Dedifferentiated amniotic fluid mesenchymal stem cell (primary cell): ENCODE measurements around the gene DUSP12.
"Not testable (repeated sequence)": the region's sequence is repeated elsewhere in the genome, so short reads cannot be mapped to it uniquely, and the experiment has no call there.

Experiments used
- DNase-seq: peaks from one replicate; pipeline ENCODE4 v3.0.0-alpha.2; 2016; ENCODE audit errors: extremely low spot score

DUSP12 gene, protein sequence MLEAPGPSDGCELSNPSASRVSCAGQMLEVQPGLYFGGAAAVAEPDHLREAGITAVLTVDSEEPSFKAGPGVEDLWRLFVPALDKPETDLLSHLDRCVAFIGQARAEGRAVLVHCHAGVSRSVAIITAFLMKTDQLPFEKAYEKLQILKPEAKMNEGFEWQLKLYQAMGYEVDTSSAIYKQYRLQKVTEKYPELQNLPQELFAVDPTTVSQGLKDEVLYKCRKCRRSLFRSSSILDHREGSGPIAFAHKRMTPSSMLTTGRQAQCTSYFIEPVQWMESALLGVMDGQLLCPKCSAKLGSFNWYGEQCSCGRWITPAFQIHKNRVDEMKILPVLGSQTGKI

DNA sequence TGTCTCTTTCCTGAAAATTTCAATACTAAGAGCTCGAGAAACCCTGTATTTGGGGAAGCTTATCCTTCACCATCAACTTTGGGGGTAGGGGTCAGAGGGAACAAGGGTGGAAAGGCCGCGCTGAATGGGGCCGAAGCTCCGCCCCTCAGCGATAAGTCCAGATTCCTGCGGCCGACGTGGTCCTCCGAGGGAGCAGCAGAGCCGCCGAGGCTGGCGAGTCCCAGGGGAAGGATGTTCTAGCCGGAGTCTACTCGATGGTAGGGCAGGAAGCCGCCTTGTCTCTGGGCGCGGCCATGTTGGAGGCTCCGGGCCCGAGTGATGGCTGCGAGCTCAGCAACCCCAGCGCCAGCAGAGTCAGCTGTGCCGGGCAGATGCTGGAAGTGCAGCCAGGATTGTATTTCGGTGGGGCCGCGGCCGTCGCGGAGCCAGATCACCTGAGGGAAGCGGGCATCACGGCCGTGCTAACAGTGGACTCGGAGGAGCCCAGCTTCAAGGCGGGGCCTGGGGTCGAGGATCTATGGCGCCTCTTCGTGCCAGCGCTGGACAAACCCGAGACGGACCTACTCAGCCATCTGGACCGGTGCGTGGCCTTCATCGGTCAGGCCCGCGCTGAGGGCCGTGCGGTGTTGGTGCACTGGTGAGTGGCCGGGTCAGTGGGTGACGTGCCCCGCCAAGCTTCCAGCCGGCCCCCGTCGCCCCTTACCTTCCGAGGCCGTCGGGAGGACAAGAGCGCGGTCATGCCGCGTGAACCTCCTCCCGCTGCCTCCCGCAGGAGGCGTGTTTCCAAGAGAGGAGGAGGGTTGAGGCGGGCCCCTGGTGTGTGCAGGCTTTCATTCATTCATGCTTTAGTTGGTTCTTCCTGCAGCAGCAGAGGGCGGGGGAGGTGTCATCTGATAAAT, at the start of gene DUSP12:
Gene DUSP12 (plus strand): TSS at position 278 of the 899 bp plus-strand sequence. CDS start 16 bp downstream, at position 294.
- peak; percentile 95 for DNase-seq

DNA sequence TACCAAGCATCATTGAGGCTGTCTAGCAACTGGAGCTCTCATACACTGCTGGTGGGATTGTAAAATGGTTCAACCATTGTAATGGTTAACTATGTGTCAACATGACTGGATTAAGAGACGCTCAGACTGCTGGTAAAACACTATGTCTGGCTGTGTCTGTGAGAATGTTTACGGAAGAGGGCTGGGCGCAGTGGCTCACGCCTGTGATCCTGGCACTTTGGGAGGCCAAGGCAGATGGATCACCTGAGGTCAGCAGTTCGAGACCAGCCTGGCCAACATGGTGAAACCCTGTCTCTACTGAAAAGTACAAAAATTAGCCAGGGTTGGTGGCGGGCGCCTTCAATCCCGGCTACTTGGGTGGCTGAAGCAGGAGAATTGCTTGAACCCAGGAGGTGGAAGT, 47.3 kb upstream of the DUSP12 start:
- DNase-seq: no peak

DNA sequence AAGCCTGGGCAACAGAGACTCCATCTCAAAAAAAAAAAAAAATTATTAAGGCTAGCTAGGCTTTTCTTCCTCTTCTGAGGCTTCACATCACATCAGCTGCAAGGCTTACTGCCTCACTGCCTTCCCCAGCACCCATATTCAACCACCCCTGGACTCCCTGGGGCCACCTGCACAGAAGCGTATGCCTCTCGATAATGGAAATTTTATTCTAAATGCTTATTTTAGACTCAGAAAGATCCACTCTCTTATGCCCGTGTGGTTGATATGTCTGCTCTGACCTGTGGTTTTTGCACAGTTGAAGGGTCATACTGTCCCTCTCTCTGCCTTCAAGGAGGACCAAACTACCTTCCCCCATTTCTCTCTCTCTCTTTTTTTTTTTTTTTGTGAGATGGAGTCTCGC, 44.0 kb upstream of the DUSP12 start:
- DNase-seq: no peak

DNA sequence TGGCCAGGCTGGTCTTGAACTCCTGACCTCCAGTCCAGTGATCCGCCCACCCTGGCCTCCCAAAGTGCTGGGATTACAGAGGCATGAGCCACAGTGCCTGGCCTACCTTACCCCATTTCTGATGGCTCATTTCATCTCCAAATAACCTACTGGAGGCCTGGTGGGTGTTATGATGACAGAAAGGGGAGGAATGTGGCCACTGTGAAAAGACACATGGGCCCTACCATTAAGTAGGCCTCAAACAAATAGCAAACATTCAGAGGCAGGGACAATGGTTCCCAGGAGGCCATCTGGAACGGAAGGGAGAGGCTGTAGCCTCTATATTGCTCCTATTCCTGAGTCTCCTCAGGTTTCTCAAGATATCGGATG, 43.5 kb upstream of the DUSP12 start:
- DNase-seq: no peak

DNA sequence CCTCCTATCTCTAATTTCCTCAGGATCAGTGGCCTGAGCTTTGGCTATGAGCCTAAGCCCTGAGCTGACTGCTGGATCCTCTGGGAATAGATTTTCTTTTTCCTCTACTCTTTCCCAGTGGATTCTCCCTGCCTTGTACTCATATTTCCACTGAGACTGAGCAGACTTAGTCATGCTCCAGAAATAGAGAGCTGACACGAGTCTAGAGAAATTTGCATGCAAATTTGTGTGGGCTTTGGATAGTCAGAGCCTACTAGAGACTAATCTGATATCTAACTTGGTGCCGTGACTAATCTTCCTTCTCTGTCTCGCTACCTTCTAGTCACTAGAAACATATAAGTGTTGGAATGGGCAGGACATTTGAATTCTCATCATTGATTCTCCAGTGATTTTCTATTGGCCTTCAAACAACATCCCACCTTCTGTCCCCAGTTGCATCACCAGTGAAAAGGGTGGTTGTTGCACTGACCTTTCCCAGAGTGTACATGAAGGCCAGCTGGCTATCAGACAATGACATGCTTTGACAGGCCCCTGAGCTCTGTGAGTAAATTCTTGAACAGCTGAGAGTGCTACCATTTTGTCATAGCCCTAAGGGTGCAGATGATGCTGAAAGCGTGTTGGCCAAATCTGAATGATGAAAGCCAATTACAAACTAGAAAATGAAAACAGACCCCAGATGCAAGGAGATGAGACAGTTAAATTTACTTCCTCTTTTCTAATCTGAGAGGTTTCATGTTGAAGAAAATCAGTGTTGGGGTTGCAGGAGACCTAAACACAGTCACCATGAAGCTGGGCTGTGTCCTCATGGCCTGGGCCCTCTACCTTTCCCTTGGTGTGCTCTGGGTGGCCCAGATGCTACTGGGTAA, 42.9 kb upstream of the DUSP12 start, which contains the start of gene FCRLA:
Gene FCRLA (plus strand): TSS at position 748 of the 866 bp plus-strand sequence. CDS start 36 bp downstream, at position 784.
- DNase-seq: peak; percentile 88

DNA sequence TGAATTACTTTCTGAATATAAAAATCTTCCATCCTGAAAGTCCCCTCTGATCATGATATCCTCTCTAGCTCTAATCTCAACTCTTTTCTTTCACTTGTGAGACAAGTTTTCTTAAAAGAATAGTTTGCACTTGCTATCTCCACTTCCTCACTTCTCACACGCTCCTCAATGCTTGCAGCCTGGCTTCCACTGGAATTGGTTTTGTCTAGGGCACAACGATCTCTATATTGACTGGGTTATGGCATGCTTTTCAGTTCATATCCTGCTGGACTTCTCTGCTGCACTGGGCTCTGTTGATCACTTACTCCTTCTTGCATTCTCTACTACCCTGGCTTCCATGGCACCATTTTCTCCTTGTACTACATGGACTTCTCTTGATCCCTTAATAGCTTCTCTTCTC, 42.1 kb upstream of the DUSP12 start:
- DNase-seq: no peak

DNA sequence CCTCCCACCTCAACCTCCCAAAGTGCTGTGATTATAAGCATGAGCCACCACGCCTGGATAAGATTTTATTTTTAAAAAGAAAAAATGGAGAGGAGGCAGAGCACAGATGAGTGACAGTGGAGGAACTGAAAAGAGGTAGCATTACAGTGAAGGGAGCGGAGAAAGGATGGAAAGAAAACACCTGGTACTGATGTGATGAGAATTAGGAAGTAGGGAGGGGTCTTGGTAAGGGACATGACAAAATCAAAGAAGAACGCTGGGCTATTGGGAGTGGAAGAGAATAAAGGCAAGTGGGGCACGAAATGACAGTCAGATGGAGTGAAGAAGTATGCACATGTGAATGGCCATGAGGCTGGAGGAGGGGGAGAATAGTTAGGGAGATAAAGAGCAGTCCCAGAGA, 40.2 kb upstream of the DUSP12 start:
- DNase-seq: no peak

DNA sequence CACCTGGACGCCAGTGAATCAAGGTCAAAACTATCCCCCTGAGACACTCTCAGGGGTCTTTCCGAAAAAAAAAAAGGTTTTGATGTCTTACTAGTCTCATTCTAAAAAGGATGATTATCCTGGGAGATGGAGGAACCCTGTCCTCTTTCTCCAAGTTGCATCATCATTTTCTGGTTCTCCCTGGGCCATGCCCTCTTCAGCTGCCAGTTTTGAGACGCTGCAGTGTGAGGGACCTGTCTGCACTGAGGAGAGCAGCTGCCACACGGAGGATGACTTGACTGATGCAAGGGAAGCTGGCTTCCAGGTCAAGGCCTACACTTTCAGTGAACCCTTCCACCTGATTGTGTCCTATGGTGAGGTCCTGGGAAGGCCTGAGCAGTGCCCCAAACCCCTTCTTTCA, 39.0 kb upstream of the DUSP12 start:
- no peak for DNase-seq

DNA sequence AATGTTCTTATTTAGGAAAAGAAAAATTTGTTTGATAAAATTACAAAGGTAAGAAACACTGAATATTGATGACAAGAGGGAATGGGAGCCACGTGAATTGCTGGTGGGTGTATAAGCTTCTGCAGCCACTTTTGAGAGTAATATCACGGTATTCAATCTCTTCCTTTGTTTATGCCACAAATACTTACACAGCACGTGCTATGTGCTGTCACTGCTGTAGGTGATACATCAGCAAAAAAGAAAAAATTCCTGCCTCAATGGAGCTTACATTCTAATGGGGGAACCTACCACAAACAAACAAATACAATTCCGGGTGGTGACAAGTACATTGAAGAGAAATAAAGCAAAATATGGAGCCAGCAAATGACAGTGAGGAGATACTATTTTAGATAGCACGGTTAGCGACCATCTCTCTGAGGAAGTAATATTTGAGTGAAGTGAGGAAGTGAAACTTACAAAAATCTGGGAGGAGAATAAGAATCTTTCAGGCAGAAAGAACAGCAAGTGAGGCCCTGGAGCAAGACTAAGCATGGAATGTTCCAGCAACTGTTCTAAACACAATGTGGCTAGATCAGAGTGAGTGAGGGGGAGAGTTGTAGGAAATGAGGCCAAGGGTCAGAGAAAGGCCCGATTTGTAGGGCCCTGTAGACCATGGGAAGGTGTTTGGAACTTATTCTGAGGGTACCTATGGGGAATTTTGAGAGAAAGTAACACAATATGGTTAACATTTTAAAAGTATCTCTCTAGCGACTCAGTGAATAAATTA, 30.8 kb upstream of the DUSP12 start:
- no peak for DNase-seq

DNA sequence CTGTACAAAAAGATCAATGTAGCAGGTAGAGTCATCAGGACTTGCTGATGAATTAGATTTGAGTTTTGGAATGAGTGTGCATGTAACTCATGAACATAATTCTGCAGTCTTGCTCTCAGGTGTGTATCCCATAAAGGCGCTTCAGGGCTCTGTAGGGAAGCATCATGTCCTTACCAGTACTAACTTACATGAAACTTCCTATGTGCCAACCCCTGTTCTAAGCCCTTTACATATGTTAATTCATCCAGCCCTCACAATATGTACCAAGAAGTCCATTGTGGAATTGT, 30.3 kb upstream of the DUSP12 start:
- DNase-seq: no peak

DNA sequence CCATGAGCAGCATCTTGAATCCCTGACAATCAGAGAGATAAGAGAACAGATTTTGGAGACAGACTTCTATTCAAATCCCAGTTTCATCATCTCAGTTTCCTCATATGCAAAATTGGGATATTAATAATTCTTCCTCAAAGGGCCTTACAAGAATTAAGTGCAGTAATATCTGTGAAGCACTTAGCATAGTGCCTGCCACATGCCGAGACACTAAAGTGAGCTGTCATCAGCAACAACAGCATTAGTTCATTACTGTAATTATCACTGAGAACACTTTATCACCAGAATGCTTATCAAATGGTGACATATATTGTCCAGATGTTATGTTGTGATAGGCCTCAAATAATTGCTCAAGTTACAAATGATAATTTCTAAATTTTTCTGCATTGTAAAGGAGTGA, 29.2 kb upstream of the DUSP12 start:
- DNase-seq: no peak

DNA sequence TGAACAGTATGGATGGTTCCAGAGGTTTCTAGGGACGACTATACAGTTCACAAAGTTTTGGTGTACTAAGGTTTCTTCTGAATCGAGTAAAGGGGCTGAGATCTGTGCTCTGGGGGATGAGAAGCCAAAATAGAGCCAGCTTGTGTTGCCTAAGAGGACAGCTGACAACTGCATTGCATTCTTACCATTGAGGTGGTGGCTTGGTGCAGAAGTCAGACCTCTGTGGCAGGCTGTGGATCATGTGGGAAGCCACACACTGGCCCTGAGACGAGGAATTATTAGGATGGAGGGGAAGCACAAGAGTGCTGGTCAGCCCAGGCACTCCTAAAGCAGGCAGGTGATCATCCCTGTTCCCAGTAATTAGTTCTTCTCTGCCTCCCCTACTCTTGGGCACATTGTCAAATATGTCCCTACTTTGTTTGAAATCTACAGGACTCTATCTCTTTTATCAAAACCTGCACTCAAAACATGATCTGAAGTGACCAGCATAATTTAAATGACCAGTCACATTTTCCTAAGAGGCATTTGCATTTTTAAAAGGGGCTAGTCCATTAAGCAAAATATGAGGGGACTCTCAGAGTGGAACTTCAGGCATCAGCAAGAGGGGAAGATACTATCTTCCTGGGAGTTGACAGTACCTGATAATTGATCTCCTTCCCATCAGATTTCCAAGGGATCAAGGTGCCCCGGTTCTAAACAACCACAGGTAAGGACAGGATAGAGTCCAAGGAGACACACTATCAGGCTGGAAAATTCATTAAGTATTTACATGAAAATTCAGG, 28.4 kb upstream of the DUSP12 start, which contains the start of gene FCRLB:
Gene FCRLB (plus strand): TSS at position 589 of the 782 bp plus-strand sequence. CDS start 1,129 bp downstream, outside the sequence.
- no peak for DNase-seq

DNA sequence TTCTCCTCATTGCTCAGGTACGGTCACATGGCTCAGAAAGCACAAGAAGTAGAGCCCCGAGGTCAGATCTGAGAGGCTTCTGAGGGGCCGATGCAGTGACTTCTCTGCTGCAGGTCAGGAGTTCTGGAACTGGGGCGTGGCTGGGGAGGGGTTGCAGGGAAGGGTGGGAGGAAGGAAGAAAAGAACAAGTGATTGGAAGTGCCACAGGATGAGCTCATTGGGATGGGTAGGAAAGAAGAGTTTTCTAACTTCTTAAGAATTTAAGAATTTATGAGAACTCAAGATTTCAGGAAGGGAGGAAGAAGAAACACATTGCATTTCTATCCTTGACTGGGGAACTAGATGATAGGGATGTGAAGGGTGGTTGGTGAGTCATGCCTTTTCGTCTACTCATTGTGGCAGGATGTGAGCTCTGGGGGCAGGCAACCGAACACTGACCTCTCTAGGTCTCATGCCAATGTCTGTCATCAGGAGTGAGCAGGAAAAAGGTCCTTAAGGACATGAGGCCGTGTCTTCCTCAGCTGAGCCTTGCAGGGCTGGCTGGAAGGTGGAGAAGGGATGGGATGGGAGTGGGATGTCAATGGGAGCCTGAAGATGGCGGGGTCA, 27.7 kb upstream of the DUSP12 start:
- DNase-seq: no peak

DNA sequence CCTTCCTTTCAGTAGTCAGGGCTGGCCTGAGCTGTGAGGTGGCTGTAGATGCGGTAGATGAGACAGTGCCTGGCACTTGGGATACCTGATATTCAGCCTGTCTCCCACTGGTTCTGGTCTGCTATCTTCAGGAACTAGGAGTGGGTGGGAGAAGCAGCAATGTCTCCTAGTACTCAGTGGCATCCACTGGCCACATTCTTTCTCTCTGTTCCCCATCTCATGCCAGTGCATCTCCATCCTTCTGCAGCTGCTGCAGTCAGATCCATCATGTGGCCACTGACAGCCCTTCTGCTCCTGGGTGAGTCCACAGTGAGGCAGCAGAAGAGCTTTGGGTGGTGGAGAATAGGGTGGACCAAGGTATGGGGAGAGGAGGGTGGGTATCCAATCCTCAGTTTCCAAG, 27.2 kb upstream of the DUSP12 start:
- DNase-seq: no peak

DNA sequence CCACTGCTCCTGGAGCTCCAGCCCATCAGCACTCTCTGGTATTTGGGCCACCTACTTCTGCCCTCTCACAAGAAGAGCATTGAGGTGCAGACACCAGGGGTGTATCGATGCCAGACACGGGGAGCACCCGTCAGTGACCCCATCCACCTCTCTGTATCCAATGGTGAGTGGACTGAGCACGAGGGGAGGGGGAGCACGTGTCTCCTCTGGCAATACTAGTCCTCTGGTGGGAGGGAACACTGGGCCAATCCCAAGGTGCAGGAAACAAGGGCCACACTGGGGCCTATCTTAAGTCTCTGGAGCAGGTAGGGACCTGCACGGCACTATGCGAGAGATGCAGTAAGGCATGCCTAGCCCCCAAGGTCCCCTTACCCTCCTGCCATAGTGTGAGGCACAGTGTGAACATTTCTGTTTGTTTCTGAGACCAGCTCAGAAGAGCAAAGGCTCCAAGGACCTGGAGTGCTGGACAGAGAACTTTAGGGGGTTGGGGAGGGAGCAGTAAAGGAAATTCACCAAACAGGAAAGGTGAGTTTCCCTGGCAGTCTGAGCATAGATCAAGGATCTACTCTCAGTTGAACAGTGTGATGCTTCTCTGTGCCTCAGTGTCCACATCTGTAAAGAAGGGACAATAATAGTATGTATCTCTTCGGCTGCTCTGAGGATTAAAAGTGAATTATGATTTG, 26.0 kb upstream of the DUSP12 start:
- DNase-seq: no peak

DNA sequence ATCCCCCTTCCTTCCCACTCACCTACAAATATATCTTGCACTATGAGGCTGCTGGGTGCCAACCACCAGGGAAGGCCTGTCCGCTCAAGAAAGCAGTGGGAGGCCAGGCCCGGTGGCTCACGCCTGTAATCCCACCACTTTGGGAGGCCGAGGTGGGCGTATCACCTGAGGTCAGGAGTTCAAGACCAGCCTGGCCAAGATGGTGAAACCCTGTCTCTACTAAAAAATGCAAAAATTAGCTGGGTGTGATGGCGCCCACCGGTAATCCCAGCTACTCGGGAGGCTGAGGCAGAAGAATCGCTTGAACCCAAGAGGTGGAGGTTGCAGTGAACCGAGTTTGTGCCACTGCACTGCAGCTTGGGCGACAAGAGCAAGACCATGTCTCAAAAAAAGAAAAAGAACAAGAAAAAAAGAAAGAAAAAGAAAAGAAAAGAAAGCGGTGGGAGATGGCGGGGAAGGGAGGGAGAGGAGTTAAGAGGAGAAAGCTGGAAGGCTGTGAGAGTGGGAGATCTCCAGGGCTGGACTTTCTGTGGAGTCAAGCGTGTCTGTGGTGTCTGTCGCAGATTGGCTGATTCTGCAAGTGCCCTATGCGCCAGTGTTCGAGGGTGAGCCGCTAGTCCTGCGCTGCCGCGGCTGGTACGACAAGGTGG, 24.2 kb upstream of the DUSP12 start:
- not testable (repeated sequence) for DNase-seq

DNA sequence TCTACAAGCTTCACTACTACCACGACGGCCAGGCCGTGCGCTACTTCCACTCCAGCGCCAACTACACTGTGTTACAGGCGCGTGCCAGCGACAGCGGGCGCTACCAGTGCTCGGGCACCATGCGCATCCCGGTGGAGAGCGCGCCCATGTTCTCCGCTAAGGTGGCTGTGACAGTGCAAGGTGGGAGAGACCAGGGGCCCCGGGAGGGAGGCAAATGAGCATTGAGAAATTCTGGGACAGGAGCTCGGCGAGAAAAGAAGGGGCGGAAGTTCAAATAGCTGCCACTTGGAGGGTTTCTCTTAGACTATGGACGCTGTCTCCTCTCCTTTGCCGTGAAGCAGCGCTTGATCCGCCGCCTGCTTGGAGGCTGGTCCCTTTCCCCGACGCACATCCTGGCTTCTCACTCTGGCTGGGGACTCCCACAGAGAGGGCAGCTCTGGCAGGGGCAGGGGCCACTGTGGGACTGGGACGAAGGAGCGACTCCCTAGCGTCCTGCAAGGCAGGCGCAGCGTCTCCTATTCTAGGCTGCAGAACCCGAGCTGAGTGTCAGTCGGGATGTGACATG, 23.6 kb upstream of the DUSP12 start:
- peak; percentile 20 for DNase-seq

DNA sequence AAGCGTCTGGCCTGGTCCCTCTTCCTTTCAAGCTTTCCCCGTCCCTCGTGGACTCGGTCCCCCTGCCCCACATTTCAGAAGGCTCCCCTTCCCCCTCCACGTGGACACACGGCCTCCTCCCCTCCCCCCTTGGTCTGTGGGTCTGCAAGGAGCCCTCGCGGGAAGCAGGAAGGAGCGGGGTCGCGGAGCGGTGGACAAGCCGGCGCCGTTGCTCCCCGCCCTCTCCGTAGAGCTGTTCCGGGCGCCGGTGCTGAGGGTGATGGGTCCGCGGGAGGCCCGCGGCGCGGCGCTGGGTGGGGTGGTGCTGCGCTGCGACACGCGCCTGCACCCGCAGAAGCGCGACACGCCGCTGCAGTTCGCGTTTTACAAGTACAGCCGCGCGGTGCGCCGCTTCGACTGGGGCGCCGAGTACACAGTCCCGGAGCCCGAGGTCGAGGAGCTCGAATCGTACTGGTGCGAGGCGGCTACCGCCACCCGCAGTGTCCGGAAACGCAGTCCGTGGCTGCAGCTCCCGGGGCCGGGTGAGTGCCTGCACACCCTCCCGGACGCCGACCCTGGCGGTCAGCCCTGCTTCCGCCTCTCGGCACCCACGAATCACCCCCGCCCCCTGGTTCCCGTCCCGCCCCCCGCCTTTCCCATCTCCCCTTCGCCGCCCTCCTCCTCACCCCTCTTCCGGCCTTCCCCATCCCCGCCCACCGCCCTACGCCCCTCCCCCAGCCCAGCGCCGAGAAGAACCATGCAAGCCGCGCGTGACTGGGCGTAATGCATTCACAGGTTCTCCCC, 22.9 kb upstream of the DUSP12 start:
- DNase-seq: peak; percentile 54
